Raji (cell line): ENCODE data around the gene P2RX6.

Experiments used
- POLR2A ChIP-seq: IDR thresholded peaks from 2 replicates; pipeline ENCODE4 v1.6.1; 2011; ENCODE audit warnings: low read depth, low read length, control low read depth; ENCODE audit not compliant: insufficient read depth

P2RX6 gene

GRCh38 chr22:20997536-20998257, 17.3 kb upstream of the P2RX6 start:
- peak; percentile 24; the same call in 1 of the 2 replicates for TF ChIP-seq POLR2A

GRCh38 chr22:20998411-20999336, 16.3 kb upstream of the P2RX6 start:
- peak; percentile 60 for TF ChIP-seq POLR2A

GRCh38 chr22:20999350-21000206, 15.4 kb upstream of the P2RX6 start:
- TF ChIP-seq POLR2A = peak; percentile 11; the same call in 1 of the 2 replicates

- TF ChIP-seq POLR2A = peak; percentile 29; the same call in 1 of the 2 replicates
These were observed 14.6 kb upstream of the P2RX6 start for GRCh38 chr22:21000207-21000986.

GRCh38 chr22:21000987-21001600, 13.9 kb upstream of the P2RX6 start:
- no peak for TF ChIP-seq POLR2A

- TF ChIP-seq POLR2A = peak; percentile 87
These were observed 13.2 kb upstream of the P2RX6 start, which contains the start of gene THAP7 for GRCh38 chr22:21001601-21002325. Gene THAP7 (minus strand): TSS chr22:21002118. CDS start chr22:21001911, 207 bp downstream.

- peak; percentile 36 for TF ChIP-seq POLR2A
These were observed 11.2 kb upstream of the P2RX6 start for GRCh38 chr22:21003782-21004181.

GRCh38 chr22:21009638-21010425, 5.1 kb upstream of the P2RX6 start:
- no peak for TF ChIP-seq POLR2A

- TF ChIP-seq POLR2A = no peak
These were observed 4.4 kb upstream of the P2RX6 start for GRCh38 chr22:21010426-21011113.

- no peak for TF ChIP-seq POLR2A
These were observed 2.2 kb upstream of the P2RX6 start for GRCh38 chr22:21012446-21013407.
